Mesenchymal stem cell (in vitro differentiated cells and primary cell): ENCODE data around the gene TOMM40.

ENCODE experiments used
- DNase-seq: peaks from one replicate; pipeline ENCODE4 v3.0.0-alpha.2; 2013
- H2AFZ ChIP-seq: one replicate; pipeline ENCODE4 v1.6.1; 2013; ENCODE audit warnings: low read depth, mild to moderate bottlenecking, control low read depth, inconsistent platforms, low read length, moderate library complexity
- H2AK5ac ChIP-seq: 2 replicates; pipeline ENCODE4 v1.6.1; 2013; ENCODE audit warnings: low read length, moderate library complexity, mild to moderate bottlenecking, inconsistent platforms; ENCODE audit not compliant: severe bottlenecking
- H2BK120ac ChIP-seq: one replicate; pipeline ENCODE4 v1.6.1; 2013; ENCODE audit warnings: low read depth, mild to moderate bottlenecking, inconsistent platforms, low read length, moderate library complexity
- H2BK12ac ChIP-seq, 2 experiments: one replicate each; pipeline ENCODE4 v1.6.1; 2013; ENCODE audit warnings: inconsistent platforms in 2 of 2, low read length in 2 of 2, mild to moderate bottlenecking in 2 of 2, moderate library complexity in 2 of 2, control low read depth in 1 of 2
- H2BK15ac ChIP-seq: one replicate; pipeline ENCODE4 v1.6.1; 2013; ENCODE audit warnings: mild to moderate bottlenecking, low read depth, inconsistent platforms; ENCODE audit not compliant: poor library complexity, severe bottlenecking
- H2BK5ac ChIP-seq: 2 replicates; pipeline ENCODE4 v1.6.1; 2013; ENCODE audit warnings: low read depth, mild to moderate bottlenecking, low read length, control low read depth, inconsistent platforms; ENCODE audit not compliant: poor library complexity, severe bottlenecking
- H3K14ac ChIP-seq, 2 experiments: one replicate each; pipeline ENCODE4 v1.6.1; 2013; ENCODE audit warnings: inconsistent platforms in 2 of 2, low read length in 2 of 2, control low read depth in 1 of 2, mild to moderate bottlenecking in 1 of 2, moderate library complexity in 1 of 2
- H3K18ac ChIP-seq, 2 experiments: one replicate each; pipeline ENCODE4 v1.6.1; 2013; ENCODE audit warnings: inconsistent platforms in 2 of 2, low read length in 2 of 2, control low read depth in 1 of 2, low read depth in 1 of 2, mild to moderate bottlenecking in 1 of 2
- H3K23ac ChIP-seq, 2 experiments: one replicate each; pipeline ENCODE4 v1.6.1; 2013; ENCODE audit warnings: inconsistent platforms in 2 of 2, low read length in 2 of 2, mild to moderate bottlenecking in 2 of 2, moderate library complexity in 2 of 2, control low read depth in 1 of 2
- H3K27ac ChIP-seq: 2 replicates; pipeline ENCODE4 v1.5.1; 2013; ENCODE audit warnings: mild to moderate bottlenecking, moderate library complexity, low read length, control low read depth, inconsistent platforms; ENCODE audit not compliant: poor library complexity, severe bottlenecking
- H3K27me3 ChIP-seq, 2 experiments: 2 replicates each; pipeline versions ENCODE4 v1.6.1 to v1.7.0; 2013; ENCODE audit warnings: low read length in 2 of 2, mild to moderate bottlenecking in 2 of 2, moderate library complexity in 2 of 2, control low read depth in 1 of 2, inconsistent platforms in 1 of 2; ENCODE audit not compliant: control insufficient read depth in 1 of 2, insufficient read depth in 1 of 2
- H3K36me3 ChIP-seq, 2 experiments: 2 replicates each; pipeline versions ENCODE4 v1.6.1 to v1.7.0; 2013; ENCODE audit warnings: low read length in 2 of 2, control low read depth in 1 of 2, inconsistent platforms in 1 of 2, low read depth in 1 of 2, mild to moderate bottlenecking in 1 of 2; ENCODE audit not compliant: insufficient read depth in 2 of 2, control insufficient read depth in 1 of 2
- H3K4ac ChIP-seq, 2 experiments: one replicate each; pipeline ENCODE4 v1.6.1; 2013; ENCODE audit warnings: inconsistent platforms in 2 of 2, low read length in 2 of 2, mild to moderate bottlenecking in 2 of 2, moderate library complexity in 2 of 2, control low read depth in 1 of 2, low read depth in 1 of 2
- H3K4me1 ChIP-seq: 2 replicates; pipeline ENCODE4 v1.6.1; 2013; ENCODE audit warnings: low read depth, low read length, control low read depth; ENCODE audit not compliant: control insufficient read depth, insufficient read depth
- H3K4me2 ChIP-seq: 2 replicates; pipeline ENCODE4 v1.6.1; 2013; ENCODE audit warnings: low read length, mild to moderate bottlenecking, inconsistent platforms; ENCODE audit not compliant: poor library complexity, severe bottlenecking
- H3K4me3 ChIP-seq, 2 experiments: 2 replicates each; pipeline versions ENCODE4 v1.5.1 to v1.7.0; 2013; ENCODE audit warnings: low read length in 2 of 2, mild to moderate bottlenecking in 2 of 2, control low read depth in 1 of 2, low read depth in 1 of 2; ENCODE audit not compliant: insufficient read depth in 1 of 2
- H3K79me1 ChIP-seq: replicated peaks from 2 replicates; pipeline ENCODE4 v1.6.1; 2013; ENCODE audit warnings: mild to moderate bottlenecking, control low read depth, low read length, inconsistent platforms; ENCODE audit not compliant: poor library complexity, severe bottlenecking
- H3K9ac ChIP-seq: 2 replicates; pipeline ENCODE4 v1.7.0; 2013; ENCODE audit warnings: mild to moderate bottlenecking, low read length, moderate library complexity
- H3K9me3 ChIP-seq: 2 replicates; pipeline ENCODE4 v1.7.0; 2013; ENCODE audit warnings: mild to moderate bottlenecking, low read length; ENCODE audit not compliant: control insufficient read depth
- H4K8ac ChIP-seq: one replicate; pipeline ENCODE4 v1.6.1; 2013; ENCODE audit warnings: inconsistent platforms, mild to moderate bottlenecking, low read length, moderate library complexity
- H4K91ac ChIP-seq: one replicate; pipeline ENCODE4 v1.6.1; 2013; ENCODE audit warnings: mild to moderate bottlenecking, low read length, inconsistent platforms
- WGBS: methylation state at CpG from one replicate; pipeline ENCODE4 v1.1.7; 2013; ENCODE audit warnings: mixed read lengths; 5-methylcytosine and 5-hydroxymethylcytosine counted together

The TOMM40 gene

DNA sequence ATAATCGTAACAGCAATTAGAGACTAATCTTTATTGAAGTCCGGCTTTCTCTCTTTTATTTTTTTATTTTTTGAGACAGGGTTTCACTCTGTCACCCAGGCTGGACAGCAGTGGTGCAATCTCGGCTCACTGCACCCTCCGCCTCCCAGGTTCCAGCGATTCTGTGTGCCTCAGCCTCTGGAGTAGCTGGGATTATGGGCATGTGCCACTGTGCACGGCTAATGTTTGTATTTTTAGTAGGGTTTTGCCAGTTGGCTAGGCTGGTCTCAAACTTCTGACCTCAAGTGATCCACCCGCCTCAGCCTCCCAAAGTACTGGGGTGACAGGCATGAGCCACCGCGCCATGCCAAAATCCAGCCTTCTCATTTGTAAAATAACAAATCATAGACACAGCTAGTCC lies 58.5 kb downstream of the TOMM40 start:
- Histone ChIP-seq H3K23ac (no peak overlapping the region), H3K4ac (no peak overlapping the region), H4K91ac (no peak overlapping the region), H2AFZ (no peak overlapping the region), H2BK120ac (no peak overlapping the region), H3K9ac (peak overlapping the region; percentile 21), H3K14ac (no peak overlapping the region), H3K4me2 (no peak overlapping the region), H3K18ac (no peak overlapping the region), H3K9me3 (no peaks in the 10 kb centered on the region), H2BK15ac (no peak overlapping the region), H3K4me3 (no peak overlapping the region), H3K4me1 (peaks cover 5% of the 10 kb centered on the region), H2BK5ac (no peak overlapping the region), H2BK12ac (no peak overlapping the region), H3K27ac (no peak overlapping the region), H3K36me3 (peaks cover 4 to 15% of the 10 kb centered on the region in 2 experiments), H2AK5ac (no peak overlapping the region), H3K79me1 (peaks cover 9% of the 10 kb centered on the region), H4K8ac (no peak overlapping the region), H3K27me3 (no peaks in the 10 kb centered on the region)
- DNase-seq, result no peak
- WGBS, result 90% methylated on average over 9 of the region's 9 CpGs

- no peak overlapping the region for H2AK5ac ChIP-seq
- H3K9me3 ChIP-seq, result no peaks in the 10 kb centered on the region
- H3K27ac ChIP-seq, result no peak overlapping the region
- peaks cover 9% of the 10 kb centered on the region for H3K4me1 ChIP-seq
- no peak overlapping the region for H2BK5ac ChIP-seq
- peak overlapping the region; percentile 5 for H4K8ac ChIP-seq
- peak; percentile 84 for DNase-seq
- H2BK12ac ChIP-seq, result peak overlapping the region in 1 of 2 experiments; percentile 19
- no peak overlapping the region for H3K23ac ChIP-seq
- peak overlapping the region; percentile 31 for H3K4me2 ChIP-seq
- H3K36me3 ChIP-seq, result peaks cover 4 to 15% of the 10 kb centered on the region in 2 experiments
- H3K9ac ChIP-seq, result peak overlapping the region; percentile 59
- H3K79me1 ChIP-seq, result peaks cover 9% of the 10 kb centered on the region
- WGBS, result 65% methylated on average over 12 of the region's 13 CpGs
- H3K27me3 ChIP-seq, result no peaks in the 10 kb centered on the region
- no peak overlapping the region for H3K14ac ChIP-seq
- H2BK15ac ChIP-seq, result no peak overlapping the region
- H3K4ac ChIP-seq, result no peak overlapping the region
- no peak overlapping the region for H2AFZ ChIP-seq
- no peak overlapping the region for H3K18ac ChIP-seq
- H3K4me3 ChIP-seq, result peak overlapping the region in 1 of 2 experiments; percentile 43
- no peak overlapping the region for H2BK120ac ChIP-seq
- H4K91ac ChIP-seq, result no peak overlapping the region
Observed at GRCh38 chr19:44951179-44952159, 60.4 kb downstream of the TOMM40 start.
